ENCODE data around the gene PLEKHA6.

PLEKHA6 gene

GRCh38 chr1:204308023-204308628 is 51.6 kb downstream of the PLEKHA6 start:
- Histone ChIP-seq H3K27ac (ENCODE audit: poor library complexity, severe bottlenecking) (no peak overlapping the region), H3K9me3 (ENCODE audit: severe bottlenecking) (no peaks in the 10 kb centered on the region), H3K27me3 (ENCODE audit: insufficient read depth, poor library complexity, severe bottlenecking) (no peaks in the 10 kb centered on the region), H3K36me3 (ENCODE audit: low read depth) (no peaks in the 10 kb centered on the region), H3K4me1 (ENCODE audit: insufficient read depth, poor library complexity, severe bottlenecking) (peaks cover 9% of the 10 kb centered on the region), H3K4me3 (ENCODE audit: severe bottlenecking) (no peak overlapping the region)
- no peak for DNase-seq (ENCODE audit: low spot score)
- ATAC-seq (ENCODE audit: low read depth) = no peak
- no peak for TF ChIP-seq CTCF (IDR thresholded peaks at IDR 0.05; ENCODE audit: poor library complexity, severe bottlenecking)

- Histone ChIP-seq H3K4me3 (ENCODE audit: severe bottlenecking) (no peak overlapping the region), H3K27me3 (ENCODE audit: insufficient read depth, poor library complexity, severe bottlenecking) (no peaks in the 10 kb centered on the region), H3K36me3 (ENCODE audit: low read depth) (no peaks in the 10 kb centered on the region), H3K4me1 (ENCODE audit: insufficient read depth, poor library complexity, severe bottlenecking) (peaks cover 9% of the 10 kb centered on the region), H3K27ac (ENCODE audit: poor library complexity, severe bottlenecking) (no peak overlapping the region), H3K9me3 (ENCODE audit: severe bottlenecking) (no peaks in the 10 kb centered on the region)
- TF ChIP-seq CTCF (IDR thresholded peaks at IDR 0.05; ENCODE audit: poor library complexity, severe bottlenecking) = no peak
- no peak for DNase-seq (ENCODE audit: low spot score)
- ATAC-seq (ENCODE audit: low read depth) = peak; percentile 64
Observed at GRCh38 chr1:204307334-204307883, 52.3 kb downstream of the PLEKHA6 start.

GRCh38 chr1:204306076-204306475 is 53.7 kb downstream of the PLEKHA6 start:
- no peaks in the 10 kb centered on the region for H3K9me3 ChIP-seq (ENCODE audit: severe bottlenecking)
- H3K4me1 ChIP-seq (ENCODE audit: insufficient read depth, poor library complexity, severe bottlenecking) = peaks cover 13% of the 10 kb centered on the region
- no peaks in the 10 kb centered on the region for H3K27me3 ChIP-seq (ENCODE audit: insufficient read depth, poor library complexity, severe bottlenecking)
- TF ChIP-seq CTCF (IDR thresholded peaks at IDR 0.05; ENCODE audit: poor library complexity, severe bottlenecking) = no peak
- H3K36me3 ChIP-seq (ENCODE audit: low read depth) = no peaks in the 10 kb centered on the region
- no peak overlapping the region for H3K4me3 ChIP-seq (ENCODE audit: severe bottlenecking)
- no peak for DNase-seq (ENCODE audit: low spot score)
- no peak overlapping the region for H3K27ac ChIP-seq (ENCODE audit: poor library complexity, severe bottlenecking)
- ATAC-seq (ENCODE audit: low read depth) = no peak

GRCh38 chr1:204304067-204304466 is 55.7 kb downstream of the PLEKHA6 start:
- Histone ChIP-seq H3K4me3 (ENCODE audit: severe bottlenecking) (no peak overlapping the region), H3K36me3 (ENCODE audit: low read depth) (no peaks in the 10 kb centered on the region), H3K27ac (ENCODE audit: poor library complexity, severe bottlenecking) (no peak overlapping the region), H3K27me3 (ENCODE audit: insufficient read depth, poor library complexity, severe bottlenecking) (no peaks in the 10 kb centered on the region), H3K9me3 (ENCODE audit: severe bottlenecking) (no peaks in the 10 kb centered on the region), H3K4me1 (ENCODE audit: insufficient read depth, poor library complexity, severe bottlenecking) (peaks cover 16% of the 10 kb centered on the region)
- TF ChIP-seq CTCF (IDR thresholded peaks at IDR 0.05; ENCODE audit: poor library complexity, severe bottlenecking) = no peak
- DNase-seq (ENCODE audit: low spot score) = no peak
- peak; percentile 39; the same call in 1 of the 3 replicates for ATAC-seq (ENCODE audit: low read depth)

- ATAC-seq (ENCODE audit: low read depth) = no peak
- no peaks in the 10 kb centered on the region for H3K27me3 ChIP-seq (ENCODE audit: insufficient read depth, poor library complexity, severe bottlenecking)
Observed at GRCh38 chr1:204302769-204303168, 57.0 kb downstream of the PLEKHA6 start.

More at GRCh38 chr1:204302769-204303168, 57.0 kb downstream of the PLEKHA6 start:
- Histone ChIP-seq H3K4me3 (ENCODE audit: severe bottlenecking) (no peak overlapping the region), H3K4me1 (ENCODE audit: insufficient read depth, poor library complexity, severe bottlenecking) (peaks cover 11% of the 10 kb centered on the region), H3K36me3 (ENCODE audit: low read depth) (no peaks in the 10 kb centered on the region), H3K9me3 (ENCODE audit: severe bottlenecking) (no peaks in the 10 kb centered on the region), H3K27ac (ENCODE audit: poor library complexity, severe bottlenecking) (no peak overlapping the region)
- no peak for DNase-seq (ENCODE audit: low spot score)
- no peak for TF ChIP-seq CTCF (IDR thresholded peaks at IDR 0.05; ENCODE audit: poor library complexity, severe bottlenecking)
